A673 (cell line): ENCODE results near the gene STIMATE. TPM values are rescaled to one million over a fixed set of nuclear protein-coding genes. Genes with fewer than 3 reads are reported as not detected.

Experiments
- BruUV-seq: library from RNA; stranded (reverse); fragments of 400-500 nt; replicated peaks from 2 replicates; lab custom pipeline; 2021; lab: Mats Ljungman, UMichigan
- CTCF ChIA-PET: fragments of 300-600 bp; sonication (Branson Sonifier 250); formaldehyde crosslinking; loops from one replicate; lab custom pipeline; 2022; ENCODE audit warnings: antibody characterized with exemption; lab: Charles Lee
- POLR2A ChIA-PET: fragments of 300-600 bp; sonication (Branson Sonifier 250); formaldehyde crosslinking; loops from one replicate; lab custom pipeline; 2022; ENCODE audit warnings: antibody characterized with exemption; ENCODE audit not compliant: low non-redundant PET; lab: Charles Lee
- DNase-seq: peaks from one replicate; pipeline ENCODE4 v3.0.0-alpha.2; 2015; ENCODE audit warnings: low spot score
- H3K27ac ChIP-seq: fragments of 200-600 bp; sonication (generic); 2 replicates; pipeline ENCODE4 v1.5.1; 2016; ENCODE audit warnings: mixed run types, low read depth, mild to moderate bottlenecking, mixed read lengths, antibody characterized with exemption, low read length; ENCODE audit not compliant: poor library complexity, severe bottlenecking
- H3K27me3 ChIP-seq: fragments of 200-600 bp; sonication (generic); replicated peaks from 2 replicates; pipeline ENCODE4 v1.6.1; 2017; ENCODE audit warnings: mixed run types, low read depth, mild to moderate bottlenecking, mixed read lengths, antibody characterized with exemption, low read length; ENCODE audit not compliant: insufficient read depth, poor library complexity
- H3K36me3 ChIP-seq: fragments of 200-600 bp; sonication (generic); 2 replicates; pipeline ENCODE4 v1.6.1; 2016; ENCODE audit warnings: mixed run types, mild to moderate bottlenecking, mixed read lengths, antibody characterized with exemption, low read length; ENCODE audit not compliant: insufficient read depth, poor library complexity, severe bottlenecking
- H3K4me1 ChIP-seq: fragments of 200-600 bp; sonication (generic); 2 replicates; pipeline ENCODE4 v1.6.1; 2017; ENCODE audit warnings: mixed run types, mild to moderate bottlenecking, mixed read lengths, antibody characterized with exemption, low read length; ENCODE audit not compliant: insufficient read depth, poor library complexity, severe bottlenecking
- H3K4me3 ChIP-seq: fragments of 200-600 bp; sonication (generic); 2 replicates; pipeline ENCODE4 v1.5.1; 2016; ENCODE audit warnings: low read depth, mixed run types, mild to moderate bottlenecking, mixed read lengths, low read length; ENCODE audit not compliant: poor library complexity, severe bottlenecking
- H3K9me3 ChIP-seq: fragments of 200-600 bp; sonication (generic); 2 replicates; pipeline ENCODE4 v1.6.1; 2016; ENCODE audit warnings: mixed run types, low read depth, mild to moderate bottlenecking, mixed read lengths, antibody characterized with exemption, low read length; ENCODE audit not compliant: poor library complexity, severe bottlenecking
- CTCF ChIP-seq: fragments of 300-800, 200-600 bp; sonication (generic); conservative IDR thresholded peaks from 2 replicates; pipeline ENCODE4 v1.5.1; 2017; ENCODE audit warnings: low read depth, mild to moderate bottlenecking, antibody characterized with exemption, low read length, moderate library complexity, mixed read lengths
- EZH2 ChIP-seq: fragments of 200-600 bp; sonication (generic); IDR thresholded peaks from 2 replicates; pipeline ENCODE4 v1.6.1; 2017; ENCODE audit warnings: borderline replicate concordance, low read depth, mild to moderate bottlenecking, mixed read lengths, antibody characterized with exemption, low read length; ENCODE audit not compliant: poor library complexity, severe bottlenecking
- intact Hi-C: fragments of 100-400 bp; cut with micrococcal nuclease; formaldehyde crosslinking; loops from one replicate; pipeline ENCODE4 v1.10.0; 2022; ENCODE audit not compliant: unreplicated experiment
- total RNA-seq: library from RNA; stranded (reverse); gene quantifications from 2 replicates; pipeline ENCODE4 v1.2.3, GENCODE V29; 2021

The STIMATE gene
- total RNA-seq, 1 experiment from 2014 or later = 11.3 TPM

GRCh38 chr3:52790337-52790736 is 107.0 kb downstream of the STIMATE start:
- DNase-seq = no peak
- CTCF ChIA-PET = no interaction called here
- H3K27me3 ChIP-seq = no peaks in the 10 kb centered on the region
- no peaks in the 10 kb centered on the region for H3K9me3 ChIP-seq
- intact Hi-C loops = no loop called here
- H3K27ac ChIP-seq = no peak overlapping the region
- POLR2A ChIA-PET = no interaction called here
- H3K4me3 ChIP-seq = no peak overlapping the region
- BruUV-seq = no TSS peak
- no peaks in the 10 kb centered on the region for H3K4me1 ChIP-seq
- no peaks in the 10 kb centered on the region for H3K36me3 ChIP-seq
- TF ChIP-seq EZH2 (no peak), CTCF (no peak)

- TF ChIP-seq CTCF (no peak), EZH2 (no peak)
- Histone ChIP-seq H3K9me3 (no peaks in the 10 kb centered on the region), H3K4me3 (no peak overlapping the region), H3K27me3 (no peaks in the 10 kb centered on the region), H3K36me3 (no peaks in the 10 kb centered on the region), H3K27ac (no peak overlapping the region), H3K4me1 (no peaks in the 10 kb centered on the region)
- CTCF ChIA-PET = no interaction called here
- DNase-seq = no peak
- intact Hi-C loops = no loop called here
- no TSS peak for BruUV-seq
- POLR2A ChIA-PET = no interaction called here
Measured at GRCh38 chr3:52789746-52790040, 107.7 kb downstream of the STIMATE start.

- Histone ChIP-seq H3K27me3 (no peaks in the 10 kb centered on the region), H3K4me1 (no peaks in the 10 kb centered on the region), H3K36me3 (no peaks in the 10 kb centered on the region), H3K4me3 (no peak overlapping the region), H3K27ac (no peak overlapping the region), H3K9me3 (no peaks in the 10 kb centered on the region)
- ChIA-PET POLR2A (no interaction called here), CTCF (no interaction called here)
- BruUV-seq = no TSS peak
- TF ChIP-seq EZH2 (no peak), CTCF (no peak)
- no peak for DNase-seq
- intact Hi-C loops = no loop called here
Measured at GRCh38 chr3:52788890-52789745, 108.2 kb downstream of the STIMATE start.
